ENCODE results near the gene IER5. TPM values are rescaled to one million over a fixed set of nuclear protein-coding genes. Genes with fewer than 3 reads are reported as not detected.
A peak's percentile ranks its signal among the peaks of the same experiment; 100 is the strongest.

The IER5 gene
- total and polyA plus RNA-seq, 2 of the 13 experiments (the other 11 are each of a cell fraction or from before 2014, with no cell fraction given): 2.5 to 3.5 TPM

DNA sequence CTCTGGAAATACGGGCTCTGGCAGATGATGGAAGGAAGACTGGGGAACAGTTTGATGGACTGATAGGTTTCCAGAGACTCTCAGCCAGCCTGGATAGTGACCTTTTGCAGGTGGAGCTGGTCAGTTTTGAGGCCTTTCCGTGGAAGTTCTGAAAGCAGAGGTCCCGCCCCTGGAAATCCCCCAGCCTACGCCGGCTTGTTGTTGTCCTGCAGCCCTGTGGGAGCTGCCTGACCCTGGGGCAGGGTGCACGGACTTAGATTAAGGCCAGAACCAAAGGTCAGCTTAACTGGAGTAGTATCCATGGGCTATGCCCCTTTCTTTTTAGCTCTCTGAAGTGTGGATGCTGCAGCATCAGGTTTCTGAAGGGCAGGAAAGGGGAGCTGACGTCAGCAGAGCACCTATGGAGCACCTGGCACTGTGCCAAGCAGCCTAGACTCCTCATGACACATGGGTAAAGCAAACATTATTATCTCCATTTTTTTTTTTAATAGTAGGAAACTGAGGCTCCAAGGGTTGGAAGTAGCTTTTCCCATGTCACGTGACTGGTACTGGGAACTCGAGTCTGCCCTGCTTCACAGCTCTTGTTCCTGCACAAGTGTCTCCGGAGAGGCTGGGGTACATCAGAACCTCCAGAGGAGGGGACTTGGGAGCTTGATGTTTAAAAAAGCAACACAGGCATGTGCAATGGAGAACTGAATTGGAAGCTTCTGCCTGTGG lies 38.5 kb downstream of the IER5 start (continued):
- no peak for TF ChIP-seq TAF15 (IDR thresholded peaks at IDR 0.05; ENCODE audit: low read depth, low read length, poor library complexity, severe bottlenecking)
- TF ChIP-seq TEAD2 (CRISPR knock-in tag; IDR thresholded peaks at IDR 0.05): no peak
- no peak for TF ChIP-seq ZNF607 (CRISPR knock-in tag; IDR thresholded peaks at IDR 0.05; ENCODE audit: borderline replicate concordance)
- TF ChIP-seq ZNF235 (CRISPR knock-in tag; IDR thresholded peaks at IDR 0.05; ENCODE audit: borderline replicate concordance): no peak
- TF ChIP-seq, protein P1, sequence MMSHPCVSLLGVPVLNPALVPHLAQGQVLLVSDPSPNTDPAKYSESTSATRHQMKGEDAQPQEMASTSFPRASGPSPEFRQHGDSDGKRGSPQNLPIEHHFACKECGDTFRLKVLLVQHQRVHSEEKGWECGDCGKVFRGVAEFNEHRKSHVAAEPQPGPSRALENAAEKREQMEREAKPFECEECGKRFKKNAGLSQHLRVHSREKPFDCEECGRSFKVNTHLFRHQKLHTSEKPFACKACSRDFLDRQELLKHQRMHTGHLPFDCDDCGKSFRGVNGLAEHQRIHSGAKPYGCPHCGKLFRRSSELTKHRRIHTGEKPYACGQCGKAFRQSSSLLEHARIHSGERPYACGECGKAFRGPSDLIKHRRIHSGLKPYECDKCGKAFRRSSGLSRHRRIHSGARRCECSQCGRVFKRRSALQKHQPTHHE (CRISPR knock-in tag; IDR thresholded peaks at IDR 0.05; ENCODE audit: borderline replicate concordance): no peak
- TF ChIP-seq MEIS2 (CRISPR knock-in tag; IDR thresholded peaks at IDR 0.05): no peak
- TF ChIP-seq BHLHE40 (IDR thresholded peaks at IDR 0.05; ENCODE audit: low read length): peak; percentile 53; the same call in 1 of the 2 replicates
- TF ChIP-seq PRPF4 (IDR thresholded peaks at IDR 0.05; ENCODE audit: low read depth, low read length, poor library complexity, severe bottlenecking): no peak
- no peak for TF ChIP-seq ZNF564 (CRISPR knock-in tag; IDR thresholded peaks at IDR 0.05)
- TF ChIP-seq ZNF260 (CRISPR knock-in tag; IDR thresholded peaks at IDR 0.05; ENCODE audit: borderline replicate concordance, low read depth): no peak
- 0 out of 2 replicates have a peak, but pooled peaks have one; percentile 13 for TF ChIP-seq MED1 (CRISPR knock-in tag; IDR thresholded peaks at IDR 0.05)
- TF ChIP-seq, protein P2, sequence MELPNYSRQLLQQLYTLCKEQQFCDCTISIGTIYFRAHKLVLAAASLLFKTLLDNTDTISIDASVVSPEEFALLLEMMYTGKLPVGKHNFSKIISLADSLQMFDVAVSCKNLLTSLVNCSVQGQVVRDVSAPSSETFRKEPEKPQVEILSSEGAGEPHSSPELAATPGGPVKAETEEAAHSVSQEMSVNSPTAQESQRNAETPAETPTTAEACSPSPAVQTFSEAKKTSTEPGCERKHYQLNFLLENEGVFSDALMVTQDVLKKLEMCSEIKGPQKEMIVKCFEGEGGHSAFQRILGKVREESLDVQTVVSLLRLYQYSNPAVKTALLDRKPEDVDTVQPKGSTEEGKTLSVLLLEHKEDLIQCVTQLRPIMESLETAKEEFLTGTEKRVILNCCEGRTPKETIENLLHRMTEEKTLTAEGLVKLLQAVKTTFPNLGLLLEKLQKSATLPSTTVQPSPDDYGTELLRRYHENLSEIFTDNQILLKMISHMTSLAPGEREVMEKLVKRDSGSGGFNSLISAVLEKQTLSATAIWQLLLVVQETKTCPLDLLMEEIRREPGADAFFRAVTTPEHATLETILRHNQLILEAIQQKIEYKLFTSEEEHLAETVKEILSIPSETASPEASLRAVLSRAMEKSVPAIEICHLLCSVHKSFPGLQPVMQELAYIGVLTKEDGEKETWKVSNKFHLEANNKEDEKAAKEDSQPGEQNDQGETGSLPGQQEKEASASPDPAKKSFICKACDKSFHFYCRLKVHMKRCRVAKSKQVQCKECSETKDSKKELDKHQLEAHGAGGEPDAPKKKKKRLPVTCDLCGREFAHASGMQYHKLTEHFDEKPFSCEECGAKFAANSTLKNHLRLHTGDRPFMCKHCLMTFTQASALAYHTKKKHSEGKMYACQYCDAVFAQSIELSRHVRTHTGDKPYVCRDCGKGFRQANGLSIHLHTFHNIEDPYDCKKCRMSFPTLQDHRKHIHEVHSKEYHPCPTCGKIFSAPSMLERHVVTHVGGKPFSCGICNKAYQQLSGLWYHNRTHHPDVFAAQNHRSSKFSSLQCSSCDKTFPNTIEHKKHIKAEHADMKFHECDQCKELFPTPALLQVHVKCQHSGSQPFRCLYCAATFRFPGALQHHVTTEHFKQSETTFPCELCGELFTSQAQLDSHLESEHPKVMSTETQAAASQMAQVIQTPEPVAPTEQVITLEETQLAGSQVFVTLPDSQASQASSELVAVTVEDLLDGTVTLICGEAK (IDR thresholded peaks at IDR 0.05): no peak
- TF ChIP-seq, protein P2 (CRISPR knock-in tag; IDR thresholded peaks at IDR 0.05): no peak
- TF ChIP-seq TSC22D2 (CRISPR knock-in tag; IDR thresholded peaks at IDR 0.05; ENCODE audit: borderline replicate concordance): no peak
- TF ChIP-seq, protein P3, sequence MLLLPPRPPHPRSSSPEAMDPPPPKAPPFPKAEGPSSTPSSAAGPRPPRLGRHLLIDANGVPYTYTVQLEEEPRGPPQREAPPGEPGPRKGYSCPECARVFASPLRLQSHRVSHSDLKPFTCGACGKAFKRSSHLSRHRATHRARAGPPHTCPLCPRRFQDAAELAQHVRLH (CRISPR knock-in tag; IDR thresholded peaks at IDR 0.05; ENCODE audit: borderline replicate concordance, low read depth): no peak
- no peak for TF ChIP-seq ZNF468 (CRISPR knock-in tag; IDR thresholded peaks at IDR 0.05)
